ENCODE measurements around the gene DVL2. TPM values are rescaled to one million over a fixed set of nuclear protein-coding genes. Genes with fewer than 3 reads are reported as not detected.
"Not testable (repeated sequence)": the region's sequence is repeated elsewhere in the genome, so short reads cannot be mapped to it uniquely, and the experiment has no call there.

Gene DVL2
- total and polyA plus RNA-seq, 9 donors: 31.2 to 43.3 (median 39.5) TPM

- WGBS (ENCODE audit: insufficient coverage): 94% methylated on average over 10 of the region's 12 CpGs
- H3K4me3 ChIP-seq (ENCODE audit: low read length): no peak overlapping the region
- no peak overlapping the region for H3K27ac ChIP-seq (ENCODE audit: low read length)
- H3K36me3 ChIP-seq (ENCODE audit: control insufficient read depth, insufficient read depth, low read length): peaks cover 59% of the 10 kb centered on the region
- H3K4me1 ChIP-seq (ENCODE audit: control insufficient read depth, insufficient read depth, low read length): no peaks in the 10 kb centered on the region
- DNase-seq: no peak
- no peaks in the 10 kb centered on the region for H3K9me3 ChIP-seq (replicated peaks; ENCODE audit: control insufficient read depth, low read depth, low read length)
- H3K27me3 ChIP-seq (ENCODE audit: control insufficient read depth, insufficient read depth, low read length): no peaks in the 10 kb centered on the region
Observed at GRCh38 chr17:7195971-7196370, 38.3 kb downstream of the DVL2 start.

GRCh38 chr17:7192271-7192937 is 41.9 kb downstream of the DVL2 start:
- no peaks in the 10 kb centered on the region for H3K9me3 ChIP-seq (replicated peaks; ENCODE audit: control insufficient read depth, low read depth, low read length)
- no peaks in the 10 kb centered on the region for H3K4me1 ChIP-seq (ENCODE audit: control insufficient read depth, insufficient read depth, low read length)
- DNase-seq: no peak
- no peak overlapping the region for H3K4me3 ChIP-seq (ENCODE audit: low read length)
- no peak overlapping the region for H3K27ac ChIP-seq (ENCODE audit: low read length)
- H3K36me3 ChIP-seq (ENCODE audit: control insufficient read depth, insufficient read depth, low read length): peaks cover 61% of the 10 kb centered on the region
- no peaks in the 10 kb centered on the region for H3K27me3 ChIP-seq (ENCODE audit: control insufficient read depth, insufficient read depth, low read length)
- 59% methylated on average over 10 of the region's 12 CpGs for WGBS (ENCODE audit: insufficient coverage)

DNA sequence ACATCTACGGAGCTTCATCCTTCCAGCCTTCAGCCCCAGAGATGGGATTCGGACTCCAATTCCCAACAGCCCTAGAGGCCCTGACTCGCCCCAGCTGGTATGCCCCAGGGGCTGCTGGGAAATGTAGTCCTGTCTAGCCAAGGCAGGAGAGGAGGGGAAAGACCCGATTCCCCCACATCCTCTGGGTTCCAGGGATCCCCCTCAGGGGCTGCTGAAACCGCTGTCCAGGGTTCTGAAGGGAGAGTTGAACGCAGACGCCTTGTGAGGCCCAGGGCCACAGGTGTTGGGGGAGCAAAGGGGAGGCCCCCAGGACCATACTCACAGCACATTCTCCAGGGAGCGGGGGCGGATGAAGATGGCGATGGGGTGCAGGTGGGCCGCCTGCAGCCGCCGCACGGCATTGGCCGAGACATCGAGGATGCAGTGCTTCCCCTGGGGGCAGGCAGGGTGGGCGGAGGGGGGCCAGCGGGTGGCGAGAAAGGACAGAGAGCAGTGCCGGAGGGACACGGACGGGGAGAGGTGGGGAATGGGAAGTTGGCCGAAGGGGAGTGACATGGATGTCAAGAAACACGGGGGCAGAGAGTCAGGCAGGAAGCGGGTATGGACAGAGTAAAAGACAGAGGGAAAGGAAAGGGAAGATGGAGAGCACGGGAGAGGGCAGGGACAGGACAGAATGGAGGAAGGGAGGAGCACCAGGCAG is 42.6 kb downstream of the DVL2 start:
- no peaks in the 10 kb centered on the region for H3K27me3 ChIP-seq (ENCODE audit: control insufficient read depth, insufficient read depth, low read length)
- H3K27ac ChIP-seq (ENCODE audit: low read length): no peak overlapping the region
- no peaks in the 10 kb centered on the region for H3K9me3 ChIP-seq (replicated peaks; ENCODE audit: control insufficient read depth, low read depth, low read length)
- H3K4me3 ChIP-seq (ENCODE audit: low read length): no peak overlapping the region
- H3K36me3 ChIP-seq (ENCODE audit: control insufficient read depth, insufficient read depth, low read length): peaks cover 56% of the 10 kb centered on the region
- peak; percentile 72 for DNase-seq
- 61% methylated on average over 19 of the region's 26 CpGs for whole genome bisulfite sequencing (ENCODE audit: insufficient coverage)
- no peaks in the 10 kb centered on the region for H3K4me1 ChIP-seq (ENCODE audit: control insufficient read depth, insufficient read depth, low read length)

GRCh38 chr17:7191069-7191468 is 43.2 kb downstream of the DVL2 start:
- 94% methylated on average over 9 of the region's 12 CpGs for WGBS (ENCODE audit: insufficient coverage)
- Histone ChIP-seq H3K36me3 (ENCODE audit: control insufficient read depth, insufficient read depth, low read length) (peaks cover 50% of the 10 kb centered on the region), H3K9me3 (replicated peaks; ENCODE audit: control insufficient read depth, low read depth, low read length) (no peaks in the 10 kb centered on the region), H3K27ac (ENCODE audit: low read length) (no peak overlapping the region), H3K27me3 (ENCODE audit: control insufficient read depth, insufficient read depth, low read length) (no peaks in the 10 kb centered on the region), H3K4me1 (ENCODE audit: control insufficient read depth, insufficient read depth, low read length) (no peaks in the 10 kb centered on the region), H3K4me3 (ENCODE audit: low read length) (no peak overlapping the region)
- no peak for DNase-seq

- Histone ChIP-seq H3K4me3 (ENCODE audit: low read length) (no peak overlapping the region), H3K4me1 (ENCODE audit: control insufficient read depth, insufficient read depth, low read length) (no peaks in the 10 kb centered on the region), H3K27ac (ENCODE audit: low read length) (no peak overlapping the region), H3K9me3 (replicated peaks; ENCODE audit: control insufficient read depth, low read depth, low read length) (no peaks in the 10 kb centered on the region), H3K36me3 (ENCODE audit: control insufficient read depth, insufficient read depth, low read length) (peaks cover 43% of the 10 kb centered on the region), H3K27me3 (ENCODE audit: control insufficient read depth, insufficient read depth, low read length) (no peaks in the 10 kb centered on the region)
- WGBS (ENCODE audit: insufficient coverage): 95% methylated on average over 6 of the region's 14 CpGs
- DNase-seq: no peak
Observed at GRCh38 chr17:7190276-7190917, 43.9 kb downstream of the DVL2 start.

DNA sequence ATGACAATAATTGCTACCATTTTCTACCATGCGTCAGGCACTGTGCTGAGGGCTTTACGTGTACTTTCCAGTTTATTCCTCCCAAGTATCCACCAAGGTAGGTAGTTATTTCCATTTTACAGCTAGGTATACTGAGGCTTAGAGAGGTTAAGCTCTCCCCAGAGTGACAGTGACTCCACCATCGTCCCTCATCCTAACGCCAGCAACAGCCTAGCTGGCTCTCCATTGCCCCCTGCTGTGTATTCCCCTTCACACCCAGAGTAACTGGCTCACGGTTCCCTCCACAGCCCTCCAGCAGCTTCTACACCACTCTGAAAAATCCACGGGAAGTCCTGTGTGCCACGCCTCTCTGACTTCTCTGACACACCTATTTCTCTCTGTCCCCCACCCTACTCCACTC is 48.1 kb downstream of the DVL2 start:
- no peak overlapping the region for H3K4me3 ChIP-seq (ENCODE audit: low read length)
- no peaks in the 10 kb centered on the region for H3K27me3 ChIP-seq (ENCODE audit: control insufficient read depth, insufficient read depth, low read length)
- no peak for DNase-seq
- no peaks in the 10 kb centered on the region for H3K4me1 ChIP-seq (ENCODE audit: control insufficient read depth, insufficient read depth, low read length)
- H3K36me3 ChIP-seq (ENCODE audit: control insufficient read depth, insufficient read depth, low read length): peaks cover 10% of the 10 kb centered on the region
- H3K27ac ChIP-seq (ENCODE audit: low read length): no peak overlapping the region
- 44% methylated on average over 5 of the region's 7 CpGs for WGBS (ENCODE audit: insufficient coverage)
- no peaks in the 10 kb centered on the region for H3K9me3 ChIP-seq (replicated peaks; ENCODE audit: control insufficient read depth, low read depth, low read length)

DNA sequence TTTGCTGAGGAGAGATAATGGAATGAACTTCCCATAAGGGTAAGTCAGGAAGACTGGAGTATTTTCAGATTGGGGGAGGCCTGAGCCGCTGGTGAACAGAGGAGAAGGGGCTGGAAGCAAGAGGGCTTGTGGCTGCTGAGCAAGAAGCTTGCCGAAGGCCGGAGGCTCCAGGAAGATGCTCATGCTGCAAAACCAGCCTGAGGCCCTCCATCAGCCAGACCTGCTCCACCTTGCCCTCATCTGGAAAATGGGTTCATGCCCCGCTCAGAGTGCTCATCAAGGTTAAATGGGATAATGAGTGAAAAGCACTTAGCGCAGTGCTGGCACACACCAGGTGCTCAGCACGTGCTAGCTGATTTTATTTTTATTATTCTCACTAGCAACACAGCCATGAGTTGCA is 49.7 kb downstream of the DVL2 start:
- DNase-seq: no peak
- H3K27me3 ChIP-seq (ENCODE audit: control insufficient read depth, insufficient read depth, low read length): no peaks in the 10 kb centered on the region
- H3K4me1 ChIP-seq (ENCODE audit: control insufficient read depth, insufficient read depth, low read length): no peaks in the 10 kb centered on the region
- no peaks in the 10 kb centered on the region for H3K9me3 ChIP-seq (replicated peaks; ENCODE audit: control insufficient read depth, low read depth, low read length)
- WGBS (ENCODE audit: insufficient coverage): 82% methylated on average over 3 of the region's 6 CpGs
- no peak overlapping the region for H3K27ac ChIP-seq (ENCODE audit: low read length)
- H3K36me3 ChIP-seq (ENCODE audit: control insufficient read depth, insufficient read depth, low read length): peaks cover 3% of the 10 kb centered on the region
- no peak overlapping the region for H3K4me3 ChIP-seq (ENCODE audit: low read length)

GRCh38 chr17:7184091-7184488 is 50.2 kb downstream of the DVL2 start:
- no peak for DNase-seq
- WGBS (ENCODE audit: insufficient coverage): 69% methylated on average over 7 of the region's 14 CpGs
- no peaks in the 10 kb centered on the region for H3K9me3 ChIP-seq (replicated peaks; ENCODE audit: control insufficient read depth, low read depth, low read length)

DNA sequence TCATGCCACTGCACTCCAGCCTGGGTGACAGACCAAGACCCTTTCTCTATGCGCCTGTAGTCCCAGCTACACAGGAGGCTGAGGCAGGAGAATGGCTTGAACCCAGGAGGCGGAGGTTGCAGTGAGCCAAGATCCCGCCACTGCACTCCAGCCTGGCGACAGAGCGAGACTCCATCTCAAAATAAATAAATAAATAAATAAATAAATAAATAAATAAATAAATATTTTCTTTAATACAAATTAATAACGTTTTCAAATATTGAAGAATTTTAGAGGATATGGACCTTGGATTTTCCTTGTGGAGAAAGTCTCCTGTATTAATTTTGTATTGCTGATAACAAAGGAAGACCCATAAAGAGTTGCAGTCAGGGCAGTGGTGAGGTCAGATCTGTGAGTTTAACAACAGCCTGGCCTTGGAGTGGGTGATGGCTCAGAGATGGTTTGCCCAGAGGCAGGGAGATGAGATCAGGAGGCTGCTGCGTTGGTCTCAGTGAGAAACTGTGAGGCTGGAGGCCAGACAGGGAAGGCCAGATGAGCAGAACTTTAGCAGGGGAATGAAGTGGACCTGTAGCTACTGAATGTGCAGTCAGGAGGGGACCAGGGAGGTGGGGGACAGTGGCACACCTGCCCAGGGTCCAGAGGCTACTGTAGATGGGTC is 50.8 kb downstream of the DVL2 start:
- no peaks in the 10 kb centered on the region for H3K36me3 ChIP-seq (ENCODE audit: control insufficient read depth, insufficient read depth, low read length)
- H3K9me3 ChIP-seq (replicated peaks; ENCODE audit: control insufficient read depth, low read depth, low read length): no peaks in the 10 kb centered on the region
- no peak overlapping the region for H3K27ac ChIP-seq (ENCODE audit: low read length)
- 66% methylated on average over 2 of the region's 7 CpGs for WGBS (ENCODE audit: insufficient coverage)
- no peaks in the 10 kb centered on the region for H3K4me1 ChIP-seq (ENCODE audit: control insufficient read depth, insufficient read depth, low read length)
- no peak for DNase-seq
- H3K4me3 ChIP-seq (ENCODE audit: low read length): no peak overlapping the region
- H3K27me3 ChIP-seq (ENCODE audit: control insufficient read depth, insufficient read depth, low read length): peaks cover 3% of the 10 kb centered on the region

More at GRCh38 chr17:7184091-7184488, 50.2 kb downstream of the DVL2 start:
- Histone ChIP-seq H3K27me3 (ENCODE audit: control insufficient read depth, insufficient read depth, low read length) (no peaks in the 10 kb centered on the region), H3K4me1 (ENCODE audit: control insufficient read depth, insufficient read depth, low read length) (no peaks in the 10 kb centered on the region), H3K27ac (ENCODE audit: low read length) (no peak overlapping the region), H3K4me3 (ENCODE audit: low read length) (no peak overlapping the region), H3K36me3 (ENCODE audit: control insufficient read depth, insufficient read depth, low read length) (no peaks in the 10 kb centered on the region)

- H3K27me3 ChIP-seq (ENCODE audit: control insufficient read depth, insufficient read depth, low read length): peaks cover 11% of the 10 kb centered on the region
- H3K4me1 ChIP-seq (ENCODE audit: control insufficient read depth, insufficient read depth, low read length): peaks cover 12% of the 10 kb centered on the region
- not testable (repeated sequence) for H3K9me3 ChIP-seq (replicated peaks; ENCODE audit: control insufficient read depth, low read depth, low read length); H3K4me3 ChIP-seq (ENCODE audit: low read length); DNase-seq; H3K36me3 ChIP-seq (ENCODE audit: control insufficient read depth, insufficient read depth, low read length); H3K27ac ChIP-seq (ENCODE audit: low read length)
- no CpG with 5 or more reads among the region's 2 CpGs for WGBS (ENCODE audit: insufficient coverage)
Observed at GRCh38 chr17:7182101-7182500, 52.2 kb downstream of the DVL2 start.

Measured in muscle of leg (tissue), 11 donors.